22Rv1 (cell line): ENCODE results near the gene TADA2A.

Experiments
- ZFX ChIP-seq: fragments of 450-650 bp; IDR thresholded peaks from 2 replicates; pipeline ENCODE4 v1.6.1; 2017; ENCODE audit warnings: antibody characterized with exemption, borderline replicate concordance
- TF ChIP-seq, protein P1 (sequence below): fragments of 450-650 bp; IDR thresholded peaks from 2 replicates; pipeline ENCODE4 v1.5.1; 2017; ENCODE audit warnings: mild to moderate bottlenecking

- TF ChIP-seq, protein P1, sequence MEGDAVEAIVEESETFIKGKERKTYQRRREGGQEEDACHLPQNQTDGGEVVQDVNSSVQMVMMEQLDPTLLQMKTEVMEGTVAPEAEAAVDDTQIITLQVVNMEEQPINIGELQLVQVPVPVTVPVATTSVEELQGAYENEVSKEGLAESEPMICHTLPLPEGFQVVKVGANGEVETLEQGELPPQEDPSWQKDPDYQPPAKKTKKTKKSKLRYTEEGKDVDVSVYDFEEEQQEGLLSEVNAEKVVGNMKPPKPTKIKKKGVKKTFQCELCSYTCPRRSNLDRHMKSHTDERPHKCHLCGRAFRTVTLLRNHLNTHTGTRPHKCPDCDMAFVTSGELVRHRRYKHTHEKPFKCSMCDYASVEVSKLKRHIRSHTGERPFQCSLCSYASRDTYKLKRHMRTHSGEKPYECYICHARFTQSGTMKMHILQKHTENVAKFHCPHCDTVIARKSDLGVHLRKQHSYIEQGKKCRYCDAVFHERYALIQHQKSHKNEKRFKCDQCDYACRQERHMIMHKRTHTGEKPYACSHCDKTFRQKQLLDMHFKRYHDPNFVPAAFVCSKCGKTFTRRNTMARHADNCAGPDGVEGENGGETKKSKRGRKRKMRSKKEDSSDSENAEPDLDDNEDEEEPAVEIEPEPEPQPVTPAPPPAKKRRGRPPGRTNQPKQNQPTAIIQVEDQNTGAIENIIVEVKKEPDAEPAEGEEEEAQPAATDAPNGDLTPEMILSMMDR, result no peak
- TF ChIP-seq ZFX, result no peak
Measured at GRCh38 chr17:37359682-37360188, 47.0 kb upstream of the TADA2A start.
